ENCODE measurements around the gene CENPL.
A peak's percentile ranks its signal among the peaks of the same experiment; 100 is the strongest.

Gene CENPL

DNA sequence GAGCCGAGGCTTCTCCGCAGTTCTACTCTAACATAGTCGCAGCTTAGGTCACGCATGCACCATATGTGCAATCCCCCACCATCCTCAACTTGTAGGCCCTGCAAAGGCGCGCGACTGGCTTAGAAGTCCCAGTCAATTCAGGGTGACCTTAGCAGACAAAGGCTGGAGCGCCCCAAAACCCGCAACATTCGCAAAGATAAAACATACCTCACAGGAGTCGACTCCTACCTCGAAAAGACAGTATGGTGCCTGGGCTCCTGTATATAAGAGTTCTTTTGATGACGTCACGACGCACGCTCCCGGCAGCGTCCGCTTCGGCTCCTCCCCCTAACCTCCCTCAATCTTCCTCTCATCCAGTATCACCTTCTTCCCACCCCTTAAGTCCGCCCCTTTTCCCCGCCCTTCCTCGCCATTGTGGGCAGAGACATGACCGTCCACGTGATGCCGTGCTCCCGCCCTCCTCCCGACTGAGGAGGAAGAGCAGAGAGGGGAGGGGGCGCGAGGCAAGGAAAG is 43.1 kb upstream of the CENPL start, which contains the start of gene GAS5:
GAS5 (minus strand) TSS at position 237 of the 513 bp plus-strand sequence.
- H3K27me3 ChIP-seq (ENCODE audit: control insufficient read depth, low read length) = no peaks in the 10 kb centered on the region
- H3K4me2 ChIP-seq (ENCODE audit: low read length) = peak within 1 kb of the TSS; percentile 93
- no peak for TF ChIP-seq EZH2phosphoT487 (IDR thresholded peaks at IDR 0.05; ENCODE audit: borderline replicate concordance, low read length)
- peak within 1 kb of the TSS; percentile 96 for H3K4me3 ChIP-seq (ENCODE audit: low read length)
- H3K36me3 ChIP-seq (ENCODE audit: control insufficient read depth, low read length) = peaks cover 68% of the 10 kb centered on the region
- no peaks in the 10 kb centered on the region for H3K9me2 ChIP-seq (replicated peaks; ENCODE audit: control insufficient read depth, low read length)
- H3K4me1 ChIP-seq (ENCODE audit: control insufficient read depth, low read length) = peaks cover 69% of the 10 kb centered on the region
- H3K9me3 ChIP-seq (ENCODE audit: control insufficient read depth, insufficient read depth, low read length) = no peaks in the 10 kb centered on the region
- H3F3A ChIP-seq (ENCODE audit: control insufficient read depth, insufficient read depth) = peaks cover 55% of the 10 kb centered on the region
- peaks cover 31% of the 10 kb centered on the region; the same call in 1 of the 2 replicates for H4K20me1 ChIP-seq (ENCODE audit: control insufficient read depth, insufficient read depth, low read depth, low read length)
- H3K27ac ChIP-seq (ENCODE audit: low read depth, low read length) = peak within 1 kb of the TSS; percentile 94
- H3K79me2 ChIP-seq (ENCODE audit: control insufficient read depth, low read length) = peaks cover 59% of the 10 kb centered on the region

DNA sequence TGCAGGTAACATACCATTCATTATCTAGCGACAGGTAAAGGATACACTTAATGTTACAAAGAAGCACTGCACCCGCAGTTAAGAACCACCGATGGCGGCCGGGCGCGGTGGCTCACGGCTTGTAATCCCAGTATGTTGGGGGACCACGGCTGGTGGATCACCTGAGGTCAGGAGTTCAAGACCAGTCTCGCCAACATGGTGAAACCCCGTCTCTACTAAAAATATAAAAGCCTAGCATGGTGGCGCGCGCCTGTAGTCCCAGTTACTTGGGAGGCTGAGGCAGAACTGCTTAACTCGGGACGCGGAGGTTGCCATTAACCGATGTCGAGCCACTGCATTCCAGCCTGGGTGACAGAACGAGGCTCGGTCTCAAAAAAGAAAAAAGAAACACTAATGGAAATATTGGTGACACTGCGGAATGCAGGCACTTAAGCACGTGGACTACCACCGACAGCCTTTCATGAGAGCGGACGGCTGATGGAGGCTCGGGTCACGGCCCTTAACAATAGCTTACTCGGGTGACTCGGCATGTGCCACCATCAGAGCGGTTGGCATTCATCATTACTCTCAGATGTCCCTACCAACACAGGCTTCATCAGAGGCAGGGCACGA is 42.6 kb upstream of the CENPL start:
- Histone ChIP-seq H3F3A (ENCODE audit: control insufficient read depth, insufficient read depth) (peaks cover 60% of the 10 kb centered on the region), H3K9me2 (replicated peaks; ENCODE audit: control insufficient read depth, low read length) (no peaks in the 10 kb centered on the region), H3K4me2 (ENCODE audit: low read length) (peak overlapping the region; percentile 70), H3K27me3 (ENCODE audit: control insufficient read depth, low read length) (no peaks in the 10 kb centered on the region), H3K27ac (ENCODE audit: low read depth, low read length) (peak overlapping the region; percentile 94), H3K4me3 (ENCODE audit: low read length) (peak overlapping the region; percentile 96), H3K79me2 (ENCODE audit: control insufficient read depth, low read length) (peaks cover 59% of the 10 kb centered on the region), H3K9me3 (ENCODE audit: control insufficient read depth, insufficient read depth, low read length) (no peaks in the 10 kb centered on the region), H3K36me3 (ENCODE audit: control insufficient read depth, low read length) (peaks cover 73% of the 10 kb centered on the region), H4K20me1 (ENCODE audit: control insufficient read depth, insufficient read depth, low read depth, low read length) (peaks cover 31% of the 10 kb centered on the region; the same call in 1 of the 2 replicates), H3K4me1 (ENCODE audit: control insufficient read depth, low read length) (peaks cover 72% of the 10 kb centered on the region)
- TF ChIP-seq EZH2phosphoT487 (IDR thresholded peaks at IDR 0.05; ENCODE audit: borderline replicate concordance, low read length) = no peak
- TF ChIP-seq, protein P1, sequence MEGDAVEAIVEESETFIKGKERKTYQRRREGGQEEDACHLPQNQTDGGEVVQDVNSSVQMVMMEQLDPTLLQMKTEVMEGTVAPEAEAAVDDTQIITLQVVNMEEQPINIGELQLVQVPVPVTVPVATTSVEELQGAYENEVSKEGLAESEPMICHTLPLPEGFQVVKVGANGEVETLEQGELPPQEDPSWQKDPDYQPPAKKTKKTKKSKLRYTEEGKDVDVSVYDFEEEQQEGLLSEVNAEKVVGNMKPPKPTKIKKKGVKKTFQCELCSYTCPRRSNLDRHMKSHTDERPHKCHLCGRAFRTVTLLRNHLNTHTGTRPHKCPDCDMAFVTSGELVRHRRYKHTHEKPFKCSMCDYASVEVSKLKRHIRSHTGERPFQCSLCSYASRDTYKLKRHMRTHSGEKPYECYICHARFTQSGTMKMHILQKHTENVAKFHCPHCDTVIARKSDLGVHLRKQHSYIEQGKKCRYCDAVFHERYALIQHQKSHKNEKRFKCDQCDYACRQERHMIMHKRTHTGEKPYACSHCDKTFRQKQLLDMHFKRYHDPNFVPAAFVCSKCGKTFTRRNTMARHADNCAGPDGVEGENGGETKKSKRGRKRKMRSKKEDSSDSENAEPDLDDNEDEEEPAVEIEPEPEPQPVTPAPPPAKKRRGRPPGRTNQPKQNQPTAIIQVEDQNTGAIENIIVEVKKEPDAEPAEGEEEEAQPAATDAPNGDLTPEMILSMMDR (IDR thresholded peaks at IDR 0.05; ENCODE audit: low read depth, low read length, poor library complexity, severe bottlenecking) = no peak

DNA sequence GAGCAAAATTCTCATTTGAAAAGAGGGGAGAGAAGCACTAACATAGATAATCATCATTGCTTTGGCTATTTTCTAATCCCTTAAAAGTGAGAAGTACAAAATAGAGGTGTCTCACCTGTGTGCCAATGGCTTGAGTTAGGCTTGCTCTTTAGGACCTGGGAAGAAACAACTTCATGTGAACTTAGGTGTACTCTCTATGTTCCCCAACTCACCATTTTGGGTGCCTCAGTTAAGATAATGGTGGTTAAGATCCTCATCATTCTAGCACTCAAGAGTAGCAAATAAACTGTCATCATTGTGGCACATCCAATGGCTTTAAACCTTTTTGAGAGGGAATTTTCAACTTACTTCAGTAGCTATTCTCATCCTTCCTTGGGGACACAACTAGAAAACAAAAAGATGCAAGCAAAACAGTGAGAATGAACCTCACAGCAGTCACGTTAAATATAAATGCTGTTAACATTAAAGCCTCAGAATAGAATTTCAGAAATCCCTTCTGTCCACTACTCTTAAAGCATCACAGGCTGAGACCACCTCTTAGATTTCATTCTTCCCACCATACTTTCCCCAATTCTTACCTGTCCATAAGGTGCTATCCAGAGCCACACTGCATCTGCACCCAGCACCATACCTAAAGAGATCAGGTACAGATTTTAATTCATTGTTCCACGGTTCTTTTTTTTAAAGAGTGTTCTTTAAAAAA is 41.9 kb upstream of the CENPL start:
- Histone ChIP-seq H3F3A (ENCODE audit: control insufficient read depth, insufficient read depth) (peaks cover 66% of the 10 kb centered on the region), H3K4me3 (ENCODE audit: low read length) (peak overlapping the region; percentile 96), H3K27ac (ENCODE audit: low read depth, low read length) (peak overlapping the region; percentile 94), H3K36me3 (ENCODE audit: control insufficient read depth, low read length) (peaks cover 78% of the 10 kb centered on the region), H3K79me2 (ENCODE audit: control insufficient read depth, low read length) (peaks cover 58% of the 10 kb centered on the region), H3K4me1 (ENCODE audit: control insufficient read depth, low read length) (peaks cover 71% of the 10 kb centered on the region), H3K9me3 (ENCODE audit: control insufficient read depth, insufficient read depth, low read length) (no peaks in the 10 kb centered on the region), H3K4me2 (ENCODE audit: low read length) (peak overlapping the region; percentile 70), H3K9me2 (replicated peaks; ENCODE audit: control insufficient read depth, low read length) (no peaks in the 10 kb centered on the region), H4K20me1 (ENCODE audit: control insufficient read depth, insufficient read depth, low read depth, low read length) (peaks cover 31% of the 10 kb centered on the region; the same call in 1 of the 2 replicates), H3K27me3 (ENCODE audit: control insufficient read depth, low read length) (no peaks in the 10 kb centered on the region)
- TF ChIP-seq EZH2phosphoT487 (IDR thresholded peaks at IDR 0.05; ENCODE audit: borderline replicate concordance, low read length) = no peak
- TF ChIP-seq, protein P1 (IDR thresholded peaks at IDR 0.05; ENCODE audit: low read depth, low read length, poor library complexity, severe bottlenecking) = no peak

Data from DOHH2 (cell line).